SK-N-MC (cell line): ENCODE data around the gene S100A1.

Source experiments
- EZH2 ChIP-seq: fragments of 200-600 bp; sonication (generic); IDR thresholded peaks from one replicate; pipeline ENCODE4 v1.6.1; 2017; ENCODE audit warnings: antibody characterized with exemption
- POLR2AphosphoS5 ChIP-seq: IDR thresholded peaks from 2 replicates; pipeline ENCODE4 v1.6.1; 2012; ENCODE audit warnings: mild to moderate bottlenecking, low read depth, low read length, borderline replicate concordance

- TF ChIP-seq POLR2AphosphoS5 (no peak), EZH2 (no peak)
These were observed 11.9 kb upstream of the S100A1 start, which contains the start of gene S100A14 for GRCh38 chr1:153616144-153616916.
